ENCODE measurements around the gene DOC2A. TPM values are rescaled to one million over a fixed set of nuclear protein-coding genes. Genes with fewer than 3 reads are reported as not detected.

DOC2A gene
- total and polyA plus RNA-seq, 9 of the 15 experiments (the other 6 are each of a cell fraction or from before 2014, with no cell fraction given), result 0.03 to 0.38 (median 0.28) TPM; not detected in 1

DNA sequence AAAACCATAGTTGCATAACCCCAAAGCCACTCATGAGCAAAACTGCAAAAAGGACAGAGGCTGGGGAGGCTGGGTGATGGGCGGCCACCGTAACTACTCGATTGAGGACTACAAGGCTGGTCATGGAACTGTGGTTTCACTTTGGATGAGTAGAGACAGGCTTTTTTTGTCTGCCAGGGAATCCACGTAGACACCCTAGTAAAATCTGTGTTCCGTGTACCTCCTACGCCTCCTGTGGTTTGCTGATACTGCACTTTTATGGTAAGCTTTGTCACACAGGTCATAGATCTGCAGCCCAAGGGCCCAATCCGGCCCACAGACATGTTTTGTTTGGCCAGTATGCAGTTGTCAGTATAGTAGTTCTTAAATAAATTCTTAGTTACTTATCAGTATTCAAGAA lies 22.4 kb upstream of the DOC2A start (continued):
- TF ChIP-seq, protein P1, sequence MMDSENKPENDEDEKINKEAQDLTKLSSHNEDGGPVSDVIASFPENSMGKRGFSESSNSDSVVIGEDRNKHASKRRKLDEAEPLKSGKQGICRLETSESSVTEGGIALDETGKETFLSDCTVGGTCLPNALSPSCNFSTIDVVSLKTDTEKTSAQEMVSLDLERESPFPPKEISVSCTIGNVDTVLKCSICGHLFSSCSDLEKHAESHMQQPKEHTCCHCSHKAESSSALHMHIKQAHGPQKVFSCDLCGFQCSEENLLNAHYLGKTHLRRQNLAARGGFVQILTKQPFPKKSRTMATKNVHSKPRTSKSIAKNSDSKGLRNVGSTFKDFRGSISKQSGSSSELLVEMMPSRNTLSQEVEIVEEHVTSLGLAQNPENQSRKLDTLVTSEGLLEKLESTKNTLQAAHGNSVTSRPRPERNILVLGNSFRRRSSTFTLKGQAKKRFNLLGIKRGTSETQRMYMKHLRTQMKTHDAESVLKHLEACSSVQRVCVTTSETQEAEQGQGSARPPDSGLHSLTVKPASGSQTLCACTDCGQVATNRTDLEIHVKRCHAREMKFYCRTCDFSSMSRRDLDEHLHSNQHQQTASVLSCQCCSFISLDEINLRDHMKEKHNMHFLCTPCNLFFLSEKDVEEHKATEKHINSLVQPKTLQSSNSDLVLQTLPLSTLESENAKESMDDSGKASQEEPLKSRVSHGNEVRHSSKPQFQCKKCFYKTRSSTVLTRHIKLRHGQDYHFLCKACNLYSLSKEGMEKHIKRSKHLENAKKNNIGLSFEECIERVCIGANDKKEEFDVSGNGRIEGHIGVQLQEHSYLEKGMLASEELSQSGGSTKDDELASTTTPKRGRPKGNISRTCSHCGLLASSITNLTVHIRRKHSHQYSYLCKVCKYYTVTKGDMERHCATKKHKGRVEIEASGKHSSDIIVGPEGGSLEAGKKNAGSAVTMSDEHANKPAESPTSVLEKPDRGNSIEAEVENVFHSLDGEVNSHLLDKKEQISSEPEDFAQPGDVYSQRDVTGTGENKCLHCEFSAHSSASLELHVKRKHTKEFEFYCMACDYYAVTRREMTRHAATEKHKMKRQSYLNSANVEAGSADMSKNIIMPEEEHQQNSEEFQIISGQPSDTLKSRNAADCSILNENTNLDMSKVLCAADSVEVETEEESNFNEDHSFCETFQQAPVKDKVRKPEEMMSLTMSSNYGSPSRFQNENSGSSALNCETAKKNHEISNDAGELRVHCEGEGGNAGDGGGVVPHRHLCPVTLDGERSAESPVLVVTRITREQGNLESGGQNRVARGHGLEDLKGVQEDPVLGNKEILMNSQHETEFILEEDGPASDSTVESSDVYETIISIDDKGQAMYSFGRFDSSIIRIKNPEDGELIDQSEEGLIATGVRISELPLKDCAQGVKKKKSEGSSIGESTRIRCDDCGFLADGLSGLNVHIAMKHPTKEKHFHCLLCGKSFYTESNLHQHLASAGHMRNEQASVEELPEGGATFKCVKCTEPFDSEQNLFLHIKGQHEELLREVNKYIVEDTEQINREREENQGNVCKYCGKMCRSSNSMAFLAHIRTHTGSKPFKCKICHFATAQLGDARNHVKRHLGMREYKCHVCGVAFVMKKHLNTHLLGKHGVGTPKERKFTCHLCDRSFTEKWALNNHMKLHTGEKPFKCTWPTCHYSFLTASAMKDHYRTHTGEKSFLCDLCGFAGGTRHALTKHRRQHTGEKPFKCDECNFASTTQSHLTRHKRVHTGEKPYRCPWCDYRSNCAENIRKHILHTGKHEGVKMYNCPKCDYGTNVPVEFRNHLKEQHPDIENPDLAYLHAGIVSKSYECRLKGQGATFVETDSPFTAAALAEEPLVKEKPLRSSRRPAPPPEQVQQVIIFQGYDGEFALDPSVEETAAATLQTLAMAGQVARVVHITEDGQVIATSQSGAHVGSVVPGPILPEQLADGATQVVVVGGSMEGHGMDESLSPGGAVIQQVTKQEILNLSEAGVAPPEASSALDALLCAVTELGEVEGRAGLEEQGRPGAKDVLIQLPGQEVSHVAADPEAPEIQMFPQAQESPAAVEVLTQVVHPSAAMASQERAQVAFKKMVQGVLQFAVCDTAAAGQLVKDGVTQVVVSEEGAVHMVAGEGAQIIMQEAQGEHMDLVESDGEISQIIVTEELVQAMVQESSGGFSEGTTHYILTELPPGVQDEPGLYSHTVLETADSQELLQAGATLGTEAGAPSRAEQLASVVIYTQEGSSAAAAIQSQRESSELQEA (IDR thresholded peaks at IDR 0.05; ENCODE audit: low read depth), result no peak
- TF ChIP-seq U2AF1 (optimal IDR thresholded peaks at IDR 0.05; ENCODE audit: low read depth, low read length) (no peak), SOX6 (IDR thresholded peaks at IDR 0.05) (peak; percentile 59), ZNF124 (CRISPR knock-in tag; IDR thresholded peaks at IDR 0.05) (no peak), PTTG1 (tag; IDR thresholded peaks at IDR 0.05; ENCODE audit: low read depth) (no peak), TAF15 (IDR thresholded peaks at IDR 0.05; ENCODE audit: low read depth, low read length) (no peak), MAFG (tag; conservative IDR thresholded peaks at IDR 0.05) (peak; percentile 88), TEAD4 (IDR thresholded peaks at IDR 0.05; ENCODE audit: low read length) (peak; percentile 59; the same call in 1 of the 2 replicates), TEAD4 (CRISPR knock-in tag; IDR thresholded peaks at IDR 0.05; ENCODE audit: borderline replicate concordance) (no peak), CBFA2T2 (conservative IDR thresholded peaks at IDR 0.05) (peak; percentile 65), HNRNPL (IDR thresholded peaks at IDR 0.05; ENCODE audit: low read depth, low read length) (no peak), KLF16 (IDR thresholded peaks at IDR 0.05) (peak; percentile 44), NCOA1 (IDR thresholded peaks at IDR 0.05; ENCODE audit: low read depth) (no peak), ZNF41 (CRISPR knock-in tag; conservative IDR thresholded peaks at IDR 0.05) (no peak), MYNN (IDR thresholded peaks at IDR 0.05) (no peak), MYNN (CRISPR knock-in tag; IDR thresholded peaks at IDR 0.05) (no peak), C11orf30 (IDR thresholded peaks at IDR 0.05; ENCODE audit: low read depth) (peak; percentile 96)
- TF ChIP-seq, protein P2, sequence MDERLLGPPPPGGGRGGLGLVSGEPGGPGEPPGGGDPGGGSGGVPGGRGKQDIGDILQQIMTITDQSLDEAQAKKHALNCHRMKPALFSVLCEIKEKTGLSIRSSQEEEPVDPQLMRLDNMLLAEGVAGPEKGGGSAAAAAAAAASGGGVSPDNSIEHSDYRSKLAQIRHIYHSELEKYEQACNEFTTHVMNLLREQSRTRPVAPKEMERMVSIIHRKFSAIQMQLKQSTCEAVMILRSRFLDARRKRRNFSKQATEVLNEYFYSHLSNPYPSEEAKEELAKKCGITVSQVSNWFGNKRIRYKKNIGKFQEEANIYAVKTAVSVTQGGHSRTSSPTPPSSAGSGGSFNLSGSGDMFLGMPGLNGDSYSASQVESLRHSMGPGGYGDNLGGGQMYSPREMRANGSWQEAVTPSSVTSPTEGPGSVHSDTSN (CRISPR knock-in tag; IDR thresholded peaks at IDR 0.05; ENCODE audit: low read depth), result no peak
- TF ChIP-seq, protein P2 (tag; conservative IDR thresholded peaks at IDR 0.05; ENCODE audit: low read depth), result no peak
- TF ChIP-seq, protein P3, sequence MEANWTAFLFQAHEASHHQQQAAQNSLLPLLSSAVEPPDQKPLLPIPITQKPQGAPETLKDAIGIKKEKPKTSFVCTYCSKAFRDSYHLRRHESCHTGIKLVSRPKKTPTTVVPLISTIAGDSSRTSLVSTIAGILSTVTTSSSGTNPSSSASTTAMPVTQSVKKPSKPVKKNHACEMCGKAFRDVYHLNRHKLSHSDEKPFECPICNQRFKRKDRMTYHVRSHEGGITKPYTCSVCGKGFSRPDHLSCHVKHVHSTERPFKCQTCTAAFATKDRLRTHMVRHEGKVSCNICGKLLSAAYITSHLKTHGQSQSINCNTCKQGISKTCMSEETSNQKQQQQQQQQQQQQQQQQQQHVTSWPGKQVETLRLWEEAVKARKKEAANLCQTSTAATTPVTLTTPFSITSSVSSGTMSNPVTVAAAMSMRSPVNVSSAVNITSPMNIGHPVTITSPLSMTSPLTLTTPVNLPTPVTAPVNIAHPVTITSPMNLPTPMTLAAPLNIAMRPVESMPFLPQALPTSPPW (CRISPR knock-in tag; IDR thresholded peaks at IDR 0.05), result peak; percentile 22; the same call in 1 of the 2 replicates
